Measurements from ENCODE around the gene COPS8. TPM values are rescaled to one million over a fixed set of nuclear protein-coding genes. Genes with fewer than 3 reads are reported as not detected.

The COPS8 gene
- total RNA-seq, result 10 to 100 TPM; 43.4 to 50.1 TPM

DNA sequence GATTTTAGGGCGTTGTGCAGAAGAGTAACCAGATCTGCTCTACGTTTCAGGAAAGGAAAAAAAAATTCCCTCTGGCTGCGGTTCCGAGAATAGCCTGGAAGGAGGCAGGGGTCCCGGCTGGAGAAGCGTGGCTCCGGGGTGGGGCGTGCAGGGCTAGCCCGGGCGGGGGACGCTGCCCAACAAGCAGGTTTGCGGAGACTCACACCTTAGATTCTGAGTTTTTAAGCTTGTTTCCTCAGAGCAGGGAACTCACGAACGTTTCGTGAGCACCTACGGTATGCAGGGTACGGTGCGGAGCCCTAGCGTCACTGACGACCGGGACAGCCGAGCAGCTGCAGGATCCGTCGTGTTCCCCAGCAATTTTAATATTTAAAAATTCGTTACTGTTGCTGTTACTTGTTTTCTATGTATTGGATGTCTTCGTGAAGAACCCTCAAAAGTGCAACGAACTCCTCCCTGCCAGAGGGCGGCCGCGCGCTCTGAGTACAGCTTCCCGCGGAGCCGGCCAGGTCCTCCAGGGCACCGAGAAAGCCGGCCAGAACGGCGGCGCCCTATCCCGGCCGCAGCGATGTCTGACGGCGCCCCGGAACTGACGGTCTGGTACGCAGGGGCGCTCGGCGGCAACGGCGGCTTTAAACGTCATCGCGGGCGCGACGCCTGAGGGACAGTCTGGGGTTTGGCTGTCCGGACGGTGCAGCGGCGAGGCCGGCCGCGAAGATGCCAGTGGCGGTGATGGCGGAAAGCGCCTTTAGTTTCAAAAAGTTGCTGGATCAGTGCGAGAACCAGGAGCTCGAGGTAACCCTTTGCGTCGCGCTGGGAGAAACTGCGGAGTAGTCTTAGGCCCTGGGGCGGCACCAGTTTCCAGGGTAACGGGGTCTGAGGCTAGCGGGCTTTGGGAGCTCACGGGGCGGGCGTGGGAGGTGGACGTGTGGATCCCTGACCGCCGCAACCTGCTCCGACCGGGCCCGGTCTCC, at the start of gene COPS8:
Gene COPS8 (plus strand): TSS at position 642 of the 974 bp plus-strand sequence. CDS start 76 bp downstream, at position 718.
- H3K36me3 Mint-ChIP-seq (ENCODE audit: low read depth), result no peaks in the 10 kb centered on the region
- H3K4me1 Mint-ChIP-seq, result peaks cover 22% of the 10 kb centered on the region
- H3K27ac Mint-ChIP-seq, result peak within 1 kb of the TSS; percentile 98
- ChIA-PET CTCF (interaction anchor here (0.9 to 1.9 kb wide), 8 partner anchors 8 to 660 kb away, joined by 3 to 5 read pairs (median 3); no protein-coding TSS in a partner anchor), POLR2A (interaction anchor here (1.0 kb wide), 2 partner anchors 11 to 24 kb away, joined by 3 to 5 read pairs; no protein-coding TSS in a partner anchor)
- peak; percentile 93 for DNase-seq
- H3K27me3 Mint-ChIP-seq, result no peaks in the 10 kb centered on the region
- peak within 1 kb of the TSS; percentile 95 for H3K4me3 Mint-ChIP-seq
- no peaks in the 10 kb centered on the region for H3K9me3 Mint-ChIP-seq

DNA sequence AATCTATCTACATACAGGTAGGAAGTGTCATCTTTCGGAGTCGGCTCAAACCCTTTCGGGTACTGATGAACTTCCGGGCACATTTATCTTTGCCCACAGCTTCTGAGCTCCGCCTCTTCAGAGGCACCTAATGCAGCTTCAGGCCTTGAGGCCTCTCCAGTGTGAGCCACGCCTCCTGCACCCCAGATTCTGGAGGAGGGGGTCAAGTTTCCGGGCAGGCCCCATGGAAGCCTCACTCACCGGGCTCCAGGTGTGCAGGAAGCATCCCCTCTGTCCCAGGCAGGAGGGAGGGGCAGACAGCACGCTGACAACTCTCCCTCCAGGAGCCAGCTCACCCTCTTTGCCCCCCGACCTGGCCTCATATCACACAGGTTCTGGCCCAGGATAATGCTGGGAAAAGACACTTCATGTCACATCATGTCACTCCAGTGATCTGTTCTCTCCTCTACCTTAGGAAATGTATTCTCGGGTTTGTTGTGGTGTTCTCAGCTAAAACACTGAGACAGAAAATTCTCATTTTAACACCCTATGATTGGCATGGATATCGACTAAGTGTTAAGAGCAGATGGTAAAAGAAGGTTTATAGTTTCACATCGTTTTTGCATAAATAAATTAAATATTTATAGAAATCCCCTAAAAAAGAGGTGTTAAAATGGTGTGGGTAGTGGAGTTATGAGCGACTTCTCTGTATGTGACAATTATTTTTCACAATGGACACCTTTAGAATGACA, 46.2 kb upstream of the COPS8 start:
- no peak overlapping the region for H3K4me3 Mint-ChIP-seq
- CTCF ChIA-PET, result no interaction called here
- no peaks in the 10 kb centered on the region for H3K4me1 Mint-ChIP-seq
- peaks cover 3% of the 10 kb centered on the region for H3K27me3 Mint-ChIP-seq
- POLR2A ChIA-PET, result no interaction called here
- no peak overlapping the region for H3K27ac Mint-ChIP-seq
- DNase-seq, result no peak
- H3K9me3 Mint-ChIP-seq, result no peaks in the 10 kb centered on the region
- no peaks in the 10 kb centered on the region for H3K36me3 Mint-ChIP-seq (ENCODE audit: low read depth)

DNA sequence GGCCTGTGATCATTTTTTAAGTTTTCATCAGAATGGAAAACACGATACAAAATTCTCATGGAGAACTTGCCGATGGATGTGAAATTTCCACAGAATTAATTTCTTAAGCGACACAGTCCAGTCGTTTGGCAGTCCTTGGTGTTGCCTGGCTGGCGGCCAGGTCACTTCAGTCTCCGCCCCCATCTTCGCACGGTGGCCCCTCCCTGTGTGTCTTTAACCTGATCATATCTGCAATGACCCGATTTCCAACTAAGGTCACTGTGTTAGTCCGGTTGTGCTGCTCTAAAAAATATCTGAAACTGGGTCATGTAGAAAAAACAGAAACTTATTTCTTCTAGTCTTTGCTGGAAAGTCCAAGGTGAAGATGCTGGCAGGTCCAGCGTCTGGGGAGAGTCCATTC, 44.5 kb upstream of the COPS8 start:
- no peak overlapping the region for H3K4me3 Mint-ChIP-seq
- H3K36me3 Mint-ChIP-seq (ENCODE audit: low read depth), result no peaks in the 10 kb centered on the region
- POLR2A ChIA-PET, result no interaction called here
- H3K4me1 Mint-ChIP-seq, result no peaks in the 10 kb centered on the region
- H3K9me3 Mint-ChIP-seq, result no peaks in the 10 kb centered on the region
- H3K27me3 Mint-ChIP-seq, result peaks cover 10% of the 10 kb centered on the region
- DNase-seq, result no peak
- no peak overlapping the region for H3K27ac Mint-ChIP-seq
- CTCF ChIA-PET, result no interaction called here

DNA sequence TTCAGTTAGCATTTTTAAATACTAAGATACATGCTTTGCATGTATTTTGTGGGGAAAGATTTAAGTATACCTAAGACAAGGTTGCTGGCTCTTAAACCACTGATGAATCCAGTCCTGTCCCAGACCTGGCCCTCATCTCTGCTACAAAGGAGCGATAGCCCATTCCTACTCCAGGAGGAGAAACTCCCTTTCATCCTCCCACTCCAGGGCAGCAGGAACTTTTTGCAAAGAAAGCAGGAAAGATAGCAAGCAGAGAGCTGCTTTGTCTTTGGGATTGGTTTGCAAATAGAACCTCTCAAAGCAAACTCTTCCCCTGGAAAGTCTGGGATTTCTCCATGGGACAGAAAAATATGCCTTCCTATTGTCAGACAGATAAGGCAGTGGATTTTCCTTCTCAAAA, 43.6 kb upstream of the COPS8 start:
- DNase-seq, result no peak
- H3K4me1 Mint-ChIP-seq, result no peaks in the 10 kb centered on the region
- ChIA-PET CTCF (no interaction called here), POLR2A (no interaction called here)
- no peak overlapping the region for H3K27ac Mint-ChIP-seq
- H3K4me3 Mint-ChIP-seq, result no peak overlapping the region
- no peaks in the 10 kb centered on the region for H3K36me3 Mint-ChIP-seq (ENCODE audit: low read depth)
- peaks cover 10% of the 10 kb centered on the region for H3K27me3 Mint-ChIP-seq
- no peaks in the 10 kb centered on the region for H3K9me3 Mint-ChIP-seq

DNA sequence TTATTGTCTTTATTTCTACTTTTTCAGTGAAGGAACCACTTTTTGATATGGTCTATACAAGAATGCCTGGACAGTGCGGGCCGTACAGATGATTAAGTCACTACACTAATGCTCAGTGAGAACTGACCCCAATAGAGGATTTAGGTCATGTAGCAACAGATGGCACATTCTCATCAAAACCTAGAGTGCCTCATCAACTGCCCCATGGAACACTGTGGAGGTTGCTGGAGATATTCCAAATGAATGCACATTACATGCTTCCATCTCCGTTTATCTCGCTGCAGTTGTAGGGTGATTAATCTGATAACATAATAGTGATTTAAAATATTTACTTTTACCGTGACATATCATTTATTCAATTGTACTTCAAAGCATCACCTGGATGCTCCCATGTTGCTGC, 41.8 kb upstream of the COPS8 start:
- CTCF ChIA-PET, result no interaction called here
- Mint-ChIP-seq H3K36me3 (ENCODE audit: low read depth) (peaks cover 3% of the 10 kb centered on the region), H3K4me3 (no peak overlapping the region), H3K9me3 (peaks cover 6% of the 10 kb centered on the region), H3K27ac (no peak overlapping the region), H3K4me1 (no peaks in the 10 kb centered on the region), H3K27me3 (peaks cover 15% of the 10 kb centered on the region)
- DNase-seq, result no peak
- POLR2A ChIA-PET, result no interaction called here

DNA sequence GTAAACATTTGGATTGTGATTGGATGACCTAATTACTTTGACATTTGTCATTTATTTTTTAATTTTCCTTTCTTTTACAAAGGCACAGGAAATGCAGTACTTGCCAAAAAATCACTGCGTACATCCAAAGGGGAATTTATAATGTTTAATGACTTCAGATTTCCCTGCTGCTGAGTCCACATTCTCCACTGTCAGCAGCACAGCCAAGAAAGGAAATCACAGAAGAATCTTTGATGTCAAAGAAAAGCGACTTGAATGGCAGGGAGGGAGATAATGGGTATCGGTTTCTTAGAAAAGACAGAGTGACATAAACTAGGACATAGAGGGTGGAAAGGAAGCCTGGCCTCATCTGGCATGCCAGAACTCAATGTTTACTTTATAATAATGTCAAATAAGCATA, 41.4 kb upstream of the COPS8 start:
- CTCF ChIA-PET, result no interaction called here
- Mint-ChIP-seq H3K4me1 (no peaks in the 10 kb centered on the region), H3K27ac (no peak overlapping the region), H3K9me3 (peaks cover 9% of the 10 kb centered on the region), H3K27me3 (peaks cover 16% of the 10 kb centered on the region), H3K36me3 (ENCODE audit: low read depth) (peaks cover 4% of the 10 kb centered on the region), H3K4me3 (no peak overlapping the region)
- POLR2A ChIA-PET, result no interaction called here
- no peak for DNase-seq

DNA sequence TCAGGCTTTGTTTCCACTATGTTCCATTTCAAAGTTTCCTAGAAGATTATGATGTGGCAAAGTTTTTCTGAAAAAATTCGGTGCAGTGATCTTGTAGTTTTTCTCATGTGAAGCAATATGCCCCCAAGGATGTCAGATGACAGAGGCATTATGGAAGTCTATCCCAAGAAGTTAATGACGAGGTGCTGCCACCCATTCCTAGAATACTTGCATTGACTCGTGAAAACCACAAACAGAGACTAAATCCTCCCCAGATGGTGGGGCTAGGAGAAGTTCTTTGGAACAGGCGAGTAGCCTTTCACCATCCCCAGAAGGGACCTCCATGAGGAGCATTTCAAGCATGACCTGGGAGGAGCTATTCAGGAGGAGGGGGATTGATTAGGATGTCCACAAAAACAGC, 40.2 kb upstream of the COPS8 start:
- no peak for DNase-seq
- Mint-ChIP-seq H3K4me3 (no peak overlapping the region), H3K27ac (no peak overlapping the region), H3K9me3 (peaks cover 9% of the 10 kb centered on the region), H3K27me3 (peaks cover 20% of the 10 kb centered on the region), H3K36me3 (ENCODE audit: low read depth) (peaks cover 4% of the 10 kb centered on the region), H3K4me1 (no peaks in the 10 kb centered on the region)
- ChIA-PET CTCF (no interaction called here), POLR2A (no interaction called here)

DNA sequence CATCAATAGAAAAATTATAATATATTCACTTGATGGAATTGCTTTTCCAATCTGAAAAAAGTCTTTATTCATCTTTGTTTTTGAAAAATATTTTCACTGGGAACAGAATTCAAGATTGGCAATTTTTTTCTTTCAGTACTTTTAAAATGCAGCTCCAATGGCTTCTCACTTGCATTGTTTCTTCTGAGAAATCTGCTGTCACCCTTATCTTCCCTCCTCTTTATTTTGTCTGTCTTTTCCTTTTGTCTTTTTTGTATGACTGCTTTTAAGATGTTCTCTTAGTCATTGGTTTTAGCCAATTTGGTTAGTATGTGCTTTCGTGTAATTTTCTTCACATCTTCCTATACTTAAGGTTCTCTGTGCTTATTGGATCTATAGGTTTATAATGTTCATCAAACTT, 37.1 kb upstream of the COPS8 start:
- H3K36me3 Mint-ChIP-seq (ENCODE audit: low read depth), result peaks cover 4% of the 10 kb centered on the region
- DNase-seq, result no peak
- ChIA-PET CTCF (no interaction called here), POLR2A (no interaction called here)
- H3K9me3 Mint-ChIP-seq, result peaks cover 9% of the 10 kb centered on the region
- H3K27me3 Mint-ChIP-seq, result peaks cover 19% of the 10 kb centered on the region
- H3K27ac Mint-ChIP-seq, result no peak overlapping the region
- H3K4me1 Mint-ChIP-seq, result no peaks in the 10 kb centered on the region
- H3K4me3 Mint-ChIP-seq, result no peak overlapping the region

DNA sequence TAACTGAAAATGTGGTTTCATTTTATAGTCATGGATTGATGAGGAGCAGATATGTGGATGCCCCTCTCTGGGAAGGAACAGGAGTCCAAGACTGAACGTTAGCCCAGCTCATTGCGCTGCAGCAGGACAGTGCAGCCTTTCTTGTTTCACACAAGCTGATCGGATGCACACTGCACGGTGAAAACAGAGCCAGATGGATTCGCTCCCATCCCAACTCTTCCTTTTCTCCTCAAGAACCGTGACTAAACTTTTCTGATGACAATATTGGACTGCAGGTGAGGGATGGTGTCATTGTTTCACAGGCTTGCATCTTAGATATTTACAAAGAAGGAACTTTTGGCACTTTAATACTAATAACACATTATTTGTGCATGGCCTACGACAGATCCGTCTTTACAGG, 33.8 kb upstream of the COPS8 start:
- peaks cover 4% of the 10 kb centered on the region for H3K36me3 Mint-ChIP-seq (ENCODE audit: low read depth)
- no peak overlapping the region for H3K4me3 Mint-ChIP-seq
- no peaks in the 10 kb centered on the region for H3K4me1 Mint-ChIP-seq
- peaks cover 12% of the 10 kb centered on the region for H3K27me3 Mint-ChIP-seq
- H3K9me3 Mint-ChIP-seq, result peaks cover 9% of the 10 kb centered on the region
- no peak for DNase-seq
- CTCF ChIA-PET, result no interaction called here
- no peak overlapping the region for H3K27ac Mint-ChIP-seq
- POLR2A ChIA-PET, result no interaction called here

DNA sequence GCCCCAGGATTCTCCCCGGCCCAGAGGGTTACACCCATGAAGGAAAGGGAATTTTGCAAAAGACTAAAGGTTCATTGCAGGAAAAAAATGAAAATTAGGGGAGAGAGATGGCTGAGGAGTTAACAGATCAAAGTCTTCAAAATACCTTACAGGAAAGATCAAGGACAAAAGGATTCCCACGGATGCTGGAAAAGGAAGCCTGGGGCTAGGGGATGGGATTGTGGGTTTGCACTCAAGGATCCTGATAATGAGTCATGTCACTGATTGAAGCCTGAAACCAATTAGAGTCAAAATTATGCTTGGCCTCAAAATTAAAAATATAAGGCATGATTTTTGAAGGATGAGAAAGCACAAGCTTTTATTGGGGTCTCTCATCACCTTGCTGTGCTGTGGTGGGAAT, 32.6 kb upstream of the COPS8 start:
- ChIA-PET POLR2A (no interaction called here), CTCF (no interaction called here)
- Mint-ChIP-seq H3K27ac (no peak overlapping the region), H3K9me3 (peaks cover 9% of the 10 kb centered on the region), H3K27me3 (peaks cover 12% of the 10 kb centered on the region), H3K4me3 (no peak overlapping the region), H3K36me3 (ENCODE audit: low read depth) (peaks cover 4% of the 10 kb centered on the region), H3K4me1 (peaks cover 2% of the 10 kb centered on the region)
- no peak for DNase-seq

DNA sequence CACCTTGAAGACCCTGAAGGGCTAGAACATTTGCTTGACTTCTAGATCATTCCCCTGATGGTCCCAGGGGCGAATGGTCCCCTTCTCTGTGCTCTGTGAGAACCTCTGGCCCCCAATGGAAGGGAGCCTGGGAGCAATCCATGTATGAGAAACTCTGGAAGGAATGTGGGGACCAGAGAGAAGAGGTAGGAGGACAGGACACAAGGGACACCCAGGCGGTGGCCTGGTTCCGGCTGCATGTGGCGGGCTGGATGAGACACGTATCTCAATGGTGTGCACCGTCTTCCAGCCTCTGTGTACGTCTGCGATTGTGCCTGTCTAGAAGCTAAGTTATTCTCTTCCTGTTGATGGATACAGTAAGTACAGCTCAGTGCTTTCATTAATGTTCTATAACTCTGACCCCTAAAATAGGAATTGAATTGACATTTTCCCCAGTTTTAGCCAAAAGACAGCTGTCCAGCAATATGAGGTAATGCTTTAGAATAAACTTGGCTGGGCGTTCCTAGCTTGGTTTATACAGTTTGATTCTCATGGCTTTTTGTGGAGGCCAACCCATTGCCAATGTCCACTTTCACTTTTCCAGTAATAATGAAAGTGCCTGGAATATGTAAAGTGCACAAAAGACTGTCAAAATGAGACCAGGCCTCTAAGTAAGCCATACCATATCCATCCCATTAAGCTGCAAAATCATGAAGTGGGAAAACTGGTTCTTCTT, 30.1 kb upstream of the COPS8 start:
- no peak for DNase-seq
- peaks cover 11% of the 10 kb centered on the region for H3K4me1 Mint-ChIP-seq
- CTCF ChIA-PET, result no interaction called here

DNA sequence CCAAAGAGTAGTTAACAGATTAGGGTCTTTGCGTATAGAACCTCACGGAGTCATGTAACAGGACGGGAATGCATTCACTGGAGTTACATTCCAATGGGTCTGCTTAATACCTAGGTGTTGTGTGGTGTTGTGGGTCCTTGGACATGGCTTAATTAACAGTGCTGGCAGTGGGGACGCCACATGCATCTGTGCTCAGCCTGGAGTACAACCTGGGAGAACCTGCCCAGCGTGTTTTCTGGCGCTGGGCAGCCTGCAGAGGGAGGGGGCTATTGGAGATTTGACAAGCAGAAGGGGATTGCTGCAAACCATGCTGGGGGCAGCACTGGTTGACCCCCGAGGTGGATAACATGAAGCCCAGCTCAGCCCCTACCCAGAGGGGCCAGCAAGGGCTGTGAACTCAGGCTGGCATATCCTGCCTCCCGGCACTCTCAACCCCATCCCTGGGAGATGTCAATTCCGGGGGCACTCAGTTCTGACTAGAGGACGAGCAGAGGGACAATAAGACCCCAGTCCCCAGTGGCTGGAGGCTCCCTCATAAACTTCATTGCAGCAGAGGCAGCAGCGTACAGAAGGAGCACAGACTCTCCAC, 29.3 kb upstream of the COPS8 start:
- H3K9me3 Mint-ChIP-seq, result no peaks in the 10 kb centered on the region
- no peak overlapping the region for H3K27ac Mint-ChIP-seq
- ChIA-PET POLR2A (no interaction called here), CTCF (no interaction called here)
- no peaks in the 10 kb centered on the region for H3K36me3 Mint-ChIP-seq (ENCODE audit: low read depth)
- H3K4me3 Mint-ChIP-seq, result no peak overlapping the region
- peaks cover 11% of the 10 kb centered on the region for H3K4me1 Mint-ChIP-seq
- peaks cover 2% of the 10 kb centered on the region for H3K27me3 Mint-ChIP-seq
- no peak for DNase-seq

More for the DNA sequence above, 30.1 kb upstream of the COPS8 start:
- H3K4me3 Mint-ChIP-seq, result no peak overlapping the region
- H3K27me3 Mint-ChIP-seq, result peaks cover 2% of the 10 kb centered on the region
- H3K36me3 Mint-ChIP-seq (ENCODE audit: low read depth), result no peaks in the 10 kb centered on the region
- no peaks in the 10 kb centered on the region for H3K9me3 Mint-ChIP-seq
- no peak overlapping the region for H3K27ac Mint-ChIP-seq
- POLR2A ChIA-PET, result no interaction called here

DNA sequence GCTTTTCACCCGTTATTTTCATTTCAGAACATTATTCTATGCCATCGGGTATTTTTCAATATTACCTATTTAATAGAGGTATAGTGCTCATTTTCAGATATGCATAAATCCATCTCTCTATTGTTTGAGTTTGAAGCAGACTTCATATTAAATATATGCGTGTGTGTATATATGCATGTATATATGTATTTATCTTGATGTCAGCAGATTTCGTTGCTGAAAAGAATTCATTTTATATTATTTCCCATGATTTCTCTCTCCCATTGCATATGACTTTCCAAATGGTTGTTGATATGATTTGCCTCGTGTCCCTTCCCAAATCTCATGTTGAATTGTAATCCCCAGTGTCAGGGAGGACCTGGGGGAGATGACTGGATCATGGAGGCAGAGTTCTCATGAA, 28.6 kb upstream of the COPS8 start:
- peaks cover 2% of the 10 kb centered on the region for H3K27me3 Mint-ChIP-seq
- H3K27ac Mint-ChIP-seq, result no peak overlapping the region
- no peaks in the 10 kb centered on the region for H3K9me3 Mint-ChIP-seq
- no peak overlapping the region for H3K4me3 Mint-ChIP-seq
- DNase-seq, result no peak
- ChIA-PET POLR2A (no interaction called here), CTCF (no interaction called here)
- H3K36me3 Mint-ChIP-seq (ENCODE audit: low read depth), result no peaks in the 10 kb centered on the region
- peaks cover 11% of the 10 kb centered on the region for H3K4me1 Mint-ChIP-seq
